Heart left ventricle (tissue), 16 donors: ENCODE data around the gene ZBTB14. TPM values are rescaled to one million over a fixed set of nuclear protein-coding genes. Genes with fewer than 3 reads are reported as not detected.

Experiments used
- ATAC-seq, 4 donors: fragments of 200-7000 bp; cut with Tn5 transposase; one replicate each; pipeline ENCODE4 v1.9.1; 2020 to 2022; ENCODE audit warnings: moderate library complexity in 4 of 4, mild to moderate bottlenecking in 3 of 4, moderate number of reproducible peaks in 1 of 4
- DNase-seq, 5 donors: peaks; one replicate each; pipeline ENCODE4 v3.0.0-alpha.2; 2020
- H3K27ac ChIP-seq, 12 donors: fragments of 200-600 bp; sonication (generic) in 4 of 12; one replicate each; pipeline versions ENCODE4 v1.5.0 to v1.8.0; 2016 to 2022; ENCODE audit warnings: mild to moderate bottlenecking in 2 of 12
- H3K27me3 ChIP-seq, 9 donors: fragments of 200-600 bp; sonication (generic) in 2 of 9; one replicate each; pipeline versions ENCODE4 v1.5.1 to v1.8.0; 2016 to 2022; ENCODE audit warnings: mild to moderate bottlenecking in 3 of 9
- H3K36me3 ChIP-seq, 9 donors: fragments of 200-600 bp; sonication (generic) in 2 of 9; one replicate each; pipeline versions ENCODE4 v1.5.0 to v1.8.0; 2018 to 2022; ENCODE audit warnings: mild to moderate bottlenecking in 2 of 9
- H3K4me1 ChIP-seq, 12 donors: fragments of 200-600 bp; sonication (generic) in 4 of 12; one replicate each; pipeline versions ENCODE4 v1.5.0 to v1.8.0; 2016 to 2022; ENCODE audit warnings: mild to moderate bottlenecking in 3 of 12
- H3K4me3 ChIP-seq, 12 donors: fragments of 200-600 bp; sonication (generic) in 4 of 12; one replicate each; pipeline versions ENCODE4 v1.5.0 to v1.8.0; 2017 to 2022; ENCODE audit warnings: mild to moderate bottlenecking in 9 of 12, moderate library complexity in 4 of 12
- H3K9me3 ChIP-seq, 12 donors: fragments of 200-600 bp; sonication (generic) in 4 of 12; one replicate each; pipeline versions ENCODE4 v1.5.0 to v1.8.0; 2016 to 2022; ENCODE audit warnings: mild to moderate bottlenecking in 1 of 12
- POLR2A ChIP-seq, 2 donors: fragments of 450-650 bp; IDR thresholded peaks; one replicate each; pipeline ENCODE4 v1.6.1; 2017; ENCODE audit warnings: antibody characterized with exemption in 2 of 2, mild to moderate bottlenecking in 2 of 2, moderate library complexity in 2 of 2
- WGBS, 4 donors: extraction: QIAGEN DNeasy Blood & Tissue Kit in 2 of 4; methylation state at CpG; one replicate each; pipeline versions ENCODE4 v1.1.5 to v1.1.7; 2013 to 2018; 5-methylcytosine and 5-hydroxymethylcytosine counted together
- intact Hi-C, 10 donors: fragments of 100-400 bp; cut with DNase I; formaldehyde crosslinking; loops; one replicate each; pipeline versions ENCODE4 v1.11.1 to v1.14.2; 2022
- polyA plus RNA-seq, 2 donors: library from polyadenylated mRNA; stranded (reverse); fragments of 200-250 nt; gene quantifications; one replicate each; pipeline ENCODE4 v1.2.3, GENCODE V29; 2013
- total RNA-seq, 9 donors: library from RNA; depleted of rRNA in 2 of 9; stranded (reverse); fragments of >200 nt in 2 of 9; fragmentation: NEBNext Ultra II Directional in 3 of 9; extraction: Animal tissue kit (Norgen Biotek cat#: 25700) in 3 of 9; gene quantifications; one replicate each; pipeline versions ENCODE4 v1.1.0 to v1.2.4, GENCODE V29; 2016 to 2023
- TF ChIP-seq, protein P1 (sequence below), 12 donors: fragments of 200-600 bp; sonication (generic) in 4 of 12; IDR thresholded peaks; one replicate each; pipeline versions ENCODE4 v1.5.0 to v1.8.0; 2018 to 2022; ENCODE audit warnings: antibody characterized with exemption in 12 of 12, mild to moderate bottlenecking in 5 of 12
- donor health status: ischemic (EF 13 %, LVEDD 7.1; RV severe dilation, severe dysfunction).
- donor health status: healthy with polysubstance abuse.
- donor health status: DM: no; HTN: yes; CAD: no.
- donor health status: DM: no; HTN: no; CAD: no.
- donor health status: ischemic (EF 25% LVEDD 6.9; RV normal size, moderate dysfunction).
- donor health status: ischemic (EF 25% LVEDD 5.7; RV mildly dilated, moderate dysfunction).
- donor health status: healthy.
- donor health status: DM: yes; HTN: yes; CAD: no.
- donor health status: ischemic (EF 35%, LVEDD 5.7; RV mildly dilated, moderate dysfunction).
- donor health status: nonischemic (EF 11% LVEDD 7.7; RV severe dilation, severe dysfunction).
- donor health status: DM: yes; HTN: yes; CAD: no.
- donor health status: PGD.
- donor health status: ischemic (EF 29% LVEDD 5.4; RV normal size, mild dysfunction).
- donor health status: nonischemic (EF 23%, LVEDD 6.1; RV moderate dilation, normal function).

ZBTB14 gene
- total and polyA plus RNA-seq, 11 donors = 2.3 to 9.5 (median 6.7) TPM

DNA sequence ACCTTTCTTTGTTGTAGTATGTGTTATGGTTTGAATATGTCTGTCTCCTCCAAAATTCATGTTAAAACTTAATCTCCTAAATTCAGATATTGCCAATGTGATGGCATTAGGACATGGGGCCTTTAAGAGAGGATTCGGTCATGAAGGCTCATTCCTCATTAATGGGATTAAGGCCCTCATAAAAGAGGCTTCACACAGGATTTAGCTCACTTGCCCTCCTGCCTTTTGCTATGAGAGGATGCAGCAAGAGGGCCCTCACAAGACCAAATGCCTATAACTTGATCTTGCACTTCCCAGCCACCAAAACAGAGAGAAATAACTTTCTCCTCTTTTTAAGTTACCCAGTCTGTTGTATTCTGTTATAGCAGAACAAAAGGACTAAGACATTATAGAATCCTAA, 19.7 kb downstream of the ZBTB14 start:
- Histone ChIP-seq H3K27ac (no peak overlapping the region), H3K4me3 (no peak overlapping the region), H3K27me3 (no peaks in the 10 kb centered on the region), H3K9me3 (no peaks in the 10 kb centered on the region), H3K4me1 (no peaks in the 10 kb centered on the region), H3K36me3 (no peaks in the 10 kb centered on the region)
- WGBS, 4 donors = 32 to 52% (median 42%) methylated on average over 1 of the region's 1 CpG
- no peak for TF ChIP-seq POLR2A (IDR thresholded peaks at IDR 0.05)
- DNase-seq (no peak), ATAC-seq (no peak)
- intact Hi-C loops = no loop called here

DNA sequence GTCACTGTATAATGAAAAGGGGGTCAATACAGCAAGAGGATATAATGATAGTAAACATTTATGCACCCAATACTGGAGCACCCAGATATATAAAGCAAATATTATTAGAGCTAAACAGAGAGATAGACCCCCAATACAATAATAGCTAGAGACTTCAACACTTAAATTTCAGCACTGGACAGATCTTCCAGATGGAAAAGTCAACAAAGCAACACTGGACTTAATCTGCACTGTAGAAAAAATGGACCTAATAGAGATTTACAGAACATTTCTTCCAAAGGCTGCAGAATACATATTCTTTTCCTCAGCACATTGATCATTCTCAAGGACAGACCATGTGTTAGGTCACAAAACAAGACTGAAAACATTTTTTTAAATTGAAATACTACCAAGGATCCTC, 26.7 kb downstream of the ZBTB14 start:
- intact Hi-C loops = no loop called here

DNA sequence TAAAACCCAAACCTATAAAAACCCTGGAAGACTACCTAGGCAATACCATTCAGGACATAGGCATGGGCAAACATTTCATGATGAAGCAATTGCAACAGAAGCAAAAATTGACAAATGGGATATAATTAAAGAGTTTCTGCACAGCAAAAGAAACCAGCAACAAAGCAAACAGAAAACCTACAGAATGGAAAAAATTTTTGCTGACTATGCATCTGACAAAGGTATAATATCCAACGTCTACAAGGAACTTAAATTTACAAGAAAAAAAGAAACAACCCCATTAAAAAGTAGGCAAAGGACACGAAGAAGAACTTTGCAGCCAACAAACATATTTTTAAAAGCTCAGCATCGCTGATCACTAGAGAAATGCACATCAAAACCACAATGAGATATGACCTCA, 28.8 kb downstream of the ZBTB14 start:
- intact Hi-C loops = no loop called here
- 75 to 82% (median 81%) methylated on average over 3 of the region's 3 CpGs for WGBS, 4 donors

More for the DNA sequence above, 26.7 kb downstream of the ZBTB14 start:
- Histone ChIP-seq H3K36me3 (no peaks in the 10 kb centered on the region), H3K27me3 (no peaks in the 10 kb centered on the region), H3K4me3 (no peak overlapping the region), H3K27ac (no peak overlapping the region), H3K9me3 (peaks cover 0 to 22% (median 2%) of the 10 kb centered on the region in 12 donors), H3K4me1 (no peaks in the 10 kb centered on the region)
- TF ChIP-seq POLR2A (IDR thresholded peaks at IDR 0.05) = no peak
- TF ChIP-seq, protein P1, sequence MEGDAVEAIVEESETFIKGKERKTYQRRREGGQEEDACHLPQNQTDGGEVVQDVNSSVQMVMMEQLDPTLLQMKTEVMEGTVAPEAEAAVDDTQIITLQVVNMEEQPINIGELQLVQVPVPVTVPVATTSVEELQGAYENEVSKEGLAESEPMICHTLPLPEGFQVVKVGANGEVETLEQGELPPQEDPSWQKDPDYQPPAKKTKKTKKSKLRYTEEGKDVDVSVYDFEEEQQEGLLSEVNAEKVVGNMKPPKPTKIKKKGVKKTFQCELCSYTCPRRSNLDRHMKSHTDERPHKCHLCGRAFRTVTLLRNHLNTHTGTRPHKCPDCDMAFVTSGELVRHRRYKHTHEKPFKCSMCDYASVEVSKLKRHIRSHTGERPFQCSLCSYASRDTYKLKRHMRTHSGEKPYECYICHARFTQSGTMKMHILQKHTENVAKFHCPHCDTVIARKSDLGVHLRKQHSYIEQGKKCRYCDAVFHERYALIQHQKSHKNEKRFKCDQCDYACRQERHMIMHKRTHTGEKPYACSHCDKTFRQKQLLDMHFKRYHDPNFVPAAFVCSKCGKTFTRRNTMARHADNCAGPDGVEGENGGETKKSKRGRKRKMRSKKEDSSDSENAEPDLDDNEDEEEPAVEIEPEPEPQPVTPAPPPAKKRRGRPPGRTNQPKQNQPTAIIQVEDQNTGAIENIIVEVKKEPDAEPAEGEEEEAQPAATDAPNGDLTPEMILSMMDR (IDR thresholded peaks at IDR 0.05) = no peak
- ATAC-seq = no peak
- no peak for DNase-seq

DNA sequence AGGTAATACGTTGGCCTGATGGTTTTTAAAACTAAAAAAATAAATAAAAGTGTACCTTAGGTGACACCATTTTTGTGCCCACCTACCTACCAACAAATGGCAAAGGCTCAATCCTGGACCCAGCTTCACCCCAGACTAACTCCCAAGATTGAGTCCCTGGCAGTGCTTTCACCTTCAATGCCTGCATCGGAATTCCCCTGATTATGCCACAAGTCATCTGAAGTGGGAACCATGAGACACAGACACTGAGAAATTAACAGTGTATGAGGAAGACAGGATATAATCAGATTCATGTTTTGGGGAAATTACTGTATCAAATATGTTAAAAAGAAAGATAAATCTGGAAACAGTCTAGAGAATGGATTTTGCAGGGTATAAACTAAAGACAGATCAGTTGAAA, 41.6 kb downstream of the ZBTB14 start:
- Histone ChIP-seq H3K9me3 (no peaks in the 10 kb centered on the region), H3K4me1 (no peaks in the 10 kb centered on the region), H3K36me3 (no peaks in the 10 kb centered on the region), H3K27me3 (no peaks in the 10 kb centered on the region), H3K4me3 (no peak overlapping the region), H3K27ac (no peak overlapping the region)
- no peak for ATAC-seq
- intact Hi-C loops = no loop called here
- WGBS, 4 donors = 66 to 71% (median 68%) methylated on average over 2 of the region's 2 CpGs
- DNase-seq = no peak
- no peak for TF ChIP-seq POLR2A (IDR thresholded peaks at IDR 0.05)
- TF ChIP-seq, protein P1 (IDR thresholded peaks at IDR 0.05) = no peak

More for the DNA sequence above, 28.8 kb downstream of the ZBTB14 start:
- TF ChIP-seq, protein P1 (IDR thresholded peaks at IDR 0.05) = no peak
- ATAC-seq (no peak), DNase-seq (no peak)
- Histone ChIP-seq H3K27me3 (no peaks in the 10 kb centered on the region), H3K4me3 (no peak overlapping the region), H3K4me1 (no peaks in the 10 kb centered on the region), H3K9me3 (peaks cover 0 to 31% (median 2%) of the 10 kb centered on the region in 12 donors), H3K27ac (no peak overlapping the region), H3K36me3 (no peaks in the 10 kb centered on the region)

DNA sequence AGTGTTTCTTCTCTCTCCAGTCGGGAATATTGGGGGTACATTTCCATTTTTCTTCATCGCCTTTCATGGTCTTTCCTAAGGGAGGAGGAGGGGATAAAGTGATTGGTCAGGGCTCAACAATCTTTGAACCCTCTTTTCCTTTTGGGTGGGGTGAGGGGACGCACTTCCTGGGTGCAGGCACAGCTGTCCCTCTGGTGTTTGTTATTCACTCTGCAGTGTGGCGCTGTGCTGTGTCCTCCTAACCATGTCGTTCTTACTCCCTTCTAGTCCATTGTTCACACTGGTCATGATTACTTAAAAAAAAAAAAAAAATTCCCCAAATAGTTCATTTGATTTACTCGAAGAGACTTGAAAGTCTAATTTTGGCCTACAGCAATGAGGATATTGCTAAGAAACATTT, 44.4 kb downstream of the ZBTB14 start:
- Histone ChIP-seq H3K36me3 (no peaks in the 10 kb centered on the region), H3K4me3 (no peak overlapping the region), H3K4me1 (no peaks in the 10 kb centered on the region), H3K27me3 (no peaks in the 10 kb centered on the region), H3K27ac (no peak overlapping the region), H3K9me3 (no peaks in the 10 kb centered on the region)
- WGBS, 4 donors = 76 to 81% (median 79%) methylated on average over 6 of the region's 6 CpGs
- intact Hi-C loops = no loop called here
- DNase-seq = no peak
- no peak for ATAC-seq
- TF ChIP-seq POLR2A (IDR thresholded peaks at IDR 0.05) = no peak
- TF ChIP-seq, protein P1 (IDR thresholded peaks at IDR 0.05) = no peak
